Measurements from ENCODE around the gene AKNAD1.

DNA sequence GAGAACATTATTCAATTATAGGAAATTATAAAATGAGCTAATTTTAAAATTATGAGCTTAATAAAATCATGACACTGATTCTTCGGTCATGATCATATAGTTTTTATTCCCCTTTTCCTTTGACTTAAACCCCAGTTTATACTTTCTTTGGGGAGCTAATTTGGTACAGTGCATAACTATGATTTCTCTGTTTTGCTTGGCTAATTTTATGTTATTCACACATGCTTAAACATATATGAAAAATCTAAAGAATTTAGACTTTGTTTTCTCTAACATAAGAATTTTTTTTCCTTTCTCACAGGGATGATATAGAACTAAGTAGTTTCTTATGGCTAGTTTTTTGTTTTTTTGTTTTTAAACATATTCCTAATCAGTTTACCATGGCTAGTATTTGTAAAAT, 57.9 kb downstream of the AKNAD1 start:
- TF ChIP-seq RXRA (IDR thresholded peaks at IDR 0.05; ENCODE audit: insufficient read depth, low read depth, low read length) (no peak), MAFK (IDR thresholded peaks at IDR 0.05; ENCODE audit: low read depth, low read length) (no peak), POLR2A (IDR thresholded peaks at IDR 0.05; ENCODE audit: control extremely low read depth in 1 of 2, low read depth in 2 of 2, low read length in 2 of 2) (no peak)
